GM12864 (cell line): ENCODE measurements around the gene FLOT1.

ENCODE experiments used
- DNase-seq: peaks from one replicate; pipeline ENCODE4 v3.0.0-alpha.2; 2011; ENCODE audit warnings: low read depth
- H3K4me3 ChIP-seq: 2 replicates; pipeline ENCODE4 v1.5.1; 2011; ENCODE audit warnings: mild to moderate bottlenecking, low read depth, low read length, control low read depth
- TF ChIP-seq, protein P1 (sequence below): IDR thresholded peaks from 2 replicates; pipeline ENCODE4 v1.5.1; 2011; ENCODE audit warnings: low read depth, mild to moderate bottlenecking, moderate library complexity, low read length, control low read depth, inconsistent platforms; ENCODE audit errors: missing control alignments

Gene FLOT1

DNA sequence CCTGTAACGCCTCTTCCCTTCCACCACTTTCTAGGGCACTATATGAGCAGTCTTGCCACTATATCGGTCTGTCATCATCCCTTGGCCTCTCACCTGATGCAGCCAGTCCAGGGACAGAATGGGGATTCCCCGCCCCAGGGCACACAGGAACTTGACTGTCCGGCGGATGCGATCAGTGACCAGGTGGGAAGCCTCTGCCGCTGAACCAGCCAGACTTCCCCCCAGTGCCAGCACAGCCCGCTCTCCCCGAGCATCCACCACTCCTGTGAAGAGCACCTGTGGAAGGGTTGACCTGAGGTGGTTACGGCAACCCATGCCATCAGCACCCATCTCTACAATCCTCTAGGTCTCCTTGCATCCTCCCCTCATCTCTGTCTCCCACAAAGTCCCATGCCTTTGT lies 39.5 kb downstream of the FLOT1 start:
- no peak for DNase-seq
- TF ChIP-seq, protein P1, sequence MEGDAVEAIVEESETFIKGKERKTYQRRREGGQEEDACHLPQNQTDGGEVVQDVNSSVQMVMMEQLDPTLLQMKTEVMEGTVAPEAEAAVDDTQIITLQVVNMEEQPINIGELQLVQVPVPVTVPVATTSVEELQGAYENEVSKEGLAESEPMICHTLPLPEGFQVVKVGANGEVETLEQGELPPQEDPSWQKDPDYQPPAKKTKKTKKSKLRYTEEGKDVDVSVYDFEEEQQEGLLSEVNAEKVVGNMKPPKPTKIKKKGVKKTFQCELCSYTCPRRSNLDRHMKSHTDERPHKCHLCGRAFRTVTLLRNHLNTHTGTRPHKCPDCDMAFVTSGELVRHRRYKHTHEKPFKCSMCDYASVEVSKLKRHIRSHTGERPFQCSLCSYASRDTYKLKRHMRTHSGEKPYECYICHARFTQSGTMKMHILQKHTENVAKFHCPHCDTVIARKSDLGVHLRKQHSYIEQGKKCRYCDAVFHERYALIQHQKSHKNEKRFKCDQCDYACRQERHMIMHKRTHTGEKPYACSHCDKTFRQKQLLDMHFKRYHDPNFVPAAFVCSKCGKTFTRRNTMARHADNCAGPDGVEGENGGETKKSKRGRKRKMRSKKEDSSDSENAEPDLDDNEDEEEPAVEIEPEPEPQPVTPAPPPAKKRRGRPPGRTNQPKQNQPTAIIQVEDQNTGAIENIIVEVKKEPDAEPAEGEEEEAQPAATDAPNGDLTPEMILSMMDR: no peak
- H3K4me3 ChIP-seq: no peak overlapping the region

DNA sequence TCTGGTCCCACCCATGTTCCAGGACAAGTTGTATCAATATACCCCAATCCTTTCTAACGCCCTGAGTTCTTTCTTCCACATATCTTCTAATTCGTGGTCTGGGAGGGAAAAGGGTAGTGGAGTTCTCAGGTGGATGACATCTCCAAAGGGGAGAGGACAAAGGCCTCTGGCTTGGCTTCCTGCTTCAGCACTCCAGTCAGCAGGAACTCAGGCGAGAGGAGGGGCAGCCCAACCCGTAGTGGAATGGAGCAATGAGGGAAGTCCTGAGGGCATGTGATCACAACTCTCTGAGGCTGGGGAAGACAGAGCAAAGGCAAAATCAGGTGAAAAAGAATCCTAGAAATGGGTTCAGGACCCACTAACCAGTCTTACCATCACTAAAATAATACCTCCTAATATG lies 42.1 kb downstream of the FLOT1 start:
- H3K4me3 ChIP-seq: no peak overlapping the region
- DNase-seq: no peak
- TF ChIP-seq, protein P1: no peak

DNA sequence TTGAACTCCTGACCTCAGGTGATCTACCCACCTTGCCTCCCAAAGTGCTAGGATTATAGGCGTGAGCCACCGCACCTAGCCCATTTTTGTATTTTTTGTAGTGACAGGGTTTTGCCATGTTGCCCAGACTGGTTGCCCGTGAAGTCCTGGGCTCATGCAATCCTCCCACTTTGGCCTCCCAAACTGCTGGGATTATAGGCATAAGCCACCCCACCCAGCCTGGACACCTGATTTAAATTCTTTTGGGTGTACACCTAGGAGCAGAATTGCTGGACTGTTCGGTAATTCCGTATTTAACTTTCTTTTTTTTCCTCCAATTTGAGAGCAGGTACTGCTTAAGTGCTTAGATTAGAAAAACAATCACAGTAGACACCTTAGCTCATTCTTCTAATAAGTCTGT lies 46.1 kb downstream of the FLOT1 start:
- TF ChIP-seq, protein P1: no peak
- DNase-seq: no peak
- H3K4me3 ChIP-seq: no peak overlapping the region

DNA sequence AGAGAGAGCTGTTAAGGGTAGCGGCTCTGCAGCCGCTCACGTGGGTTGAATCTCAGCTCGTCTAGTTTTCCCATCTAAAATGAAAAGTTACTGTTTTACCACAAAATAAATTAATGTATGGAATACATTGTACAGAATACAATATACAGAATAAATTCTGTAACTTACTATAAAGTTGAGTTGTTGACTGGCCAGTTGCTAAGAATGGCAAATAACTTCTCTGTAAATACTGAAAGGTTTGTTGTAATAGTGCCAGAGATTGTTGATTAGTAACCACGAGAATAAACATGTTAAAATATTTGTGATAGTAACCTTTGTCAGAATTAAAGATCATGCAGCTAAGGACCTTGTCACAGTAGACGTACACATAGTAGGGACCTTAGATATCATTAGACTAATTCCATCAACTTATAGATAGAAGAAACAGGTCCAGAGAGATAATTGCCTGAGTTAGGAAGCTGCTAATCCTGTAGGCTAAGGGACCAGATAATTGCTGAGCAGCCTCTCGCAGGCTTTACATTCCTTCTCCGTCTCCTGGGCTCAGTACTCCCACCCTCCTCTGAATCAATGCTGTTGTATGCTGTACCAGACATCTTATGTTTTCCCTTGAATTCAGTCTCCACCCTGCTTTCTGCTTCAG lies 51.2 kb downstream of the FLOT1 start:
- H3K4me3 ChIP-seq: peak overlapping the region; percentile 75
- DNase-seq: no peak
- TF ChIP-seq, protein P1: no peak

DNA sequence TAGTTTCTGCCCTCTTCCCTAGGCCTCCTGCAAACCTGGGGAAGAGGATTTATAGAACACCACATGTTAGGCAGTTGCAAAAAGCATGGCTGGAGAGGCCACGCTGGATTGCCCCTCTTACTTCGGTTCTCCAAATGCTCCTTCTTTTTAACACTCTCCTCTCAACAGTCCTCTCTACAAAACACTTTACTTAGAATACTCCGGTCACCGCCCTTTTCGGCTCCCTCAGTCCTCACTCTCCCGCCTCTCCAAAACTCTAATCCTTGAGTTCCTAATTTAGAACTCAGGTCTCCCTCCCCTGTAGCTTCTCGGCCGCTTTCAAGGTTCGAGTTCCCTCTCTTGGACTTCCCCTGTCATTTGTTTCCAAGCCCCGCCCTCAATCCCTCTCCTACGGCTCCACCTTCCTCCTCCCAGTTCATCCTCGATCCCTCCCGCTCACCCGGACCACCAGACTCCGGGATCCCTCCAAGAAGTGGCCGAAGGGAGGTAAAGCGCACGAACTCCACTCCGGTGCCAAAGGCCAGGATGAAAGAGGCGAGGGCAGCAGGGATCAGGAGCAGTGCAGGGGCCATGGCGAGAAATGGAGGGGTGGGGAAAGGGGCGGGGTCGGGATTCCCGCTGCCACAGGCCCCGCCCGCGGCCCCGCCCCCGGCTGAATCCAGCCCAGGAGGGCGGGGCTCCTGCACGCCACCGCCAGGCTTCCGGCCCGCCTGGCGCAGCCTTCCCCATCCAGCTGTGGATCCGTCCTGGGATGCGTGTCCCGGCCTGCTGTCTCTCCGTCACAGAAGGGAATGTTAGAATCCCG lies 51.9 kb downstream of the FLOT1 start, which contains the start of gene NRM:
Gene NRM (minus strand): TSS at position 582 of the 805 bp plus-strand sequence. CDS start 10 bp downstream, at position 572.
- no peak for DNase-seq
- peak within 1 kb of the TSS; percentile 75 for H3K4me3 ChIP-seq
- TF ChIP-seq, protein P1: no peak

DNA sequence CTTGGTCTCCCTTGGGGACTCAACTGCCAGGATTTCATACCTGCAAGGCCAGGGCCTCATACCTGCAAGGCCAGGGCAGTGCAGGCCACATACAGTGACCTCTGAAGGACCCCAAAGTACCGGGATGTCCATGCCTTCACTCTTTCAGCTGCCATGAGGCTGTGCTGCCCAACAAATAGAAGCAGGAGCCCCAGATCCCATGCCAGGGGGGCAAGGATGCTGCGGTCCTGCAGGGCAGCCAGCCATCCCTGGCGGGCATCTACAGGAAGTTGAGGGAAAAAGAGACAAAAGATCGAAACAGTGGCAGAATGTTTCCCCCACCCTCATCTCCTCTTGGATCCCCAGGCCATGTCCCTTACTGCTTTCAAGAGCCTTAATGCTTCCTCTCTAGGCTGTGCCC lies 52.5 kb downstream of the FLOT1 start:
- TF ChIP-seq, protein P1: no peak
- no peak for DNase-seq
- peak overlapping the region; percentile 75 for H3K4me3 ChIP-seq
